Measurements from ENCODE around the gene SPECC1.

DNA sequence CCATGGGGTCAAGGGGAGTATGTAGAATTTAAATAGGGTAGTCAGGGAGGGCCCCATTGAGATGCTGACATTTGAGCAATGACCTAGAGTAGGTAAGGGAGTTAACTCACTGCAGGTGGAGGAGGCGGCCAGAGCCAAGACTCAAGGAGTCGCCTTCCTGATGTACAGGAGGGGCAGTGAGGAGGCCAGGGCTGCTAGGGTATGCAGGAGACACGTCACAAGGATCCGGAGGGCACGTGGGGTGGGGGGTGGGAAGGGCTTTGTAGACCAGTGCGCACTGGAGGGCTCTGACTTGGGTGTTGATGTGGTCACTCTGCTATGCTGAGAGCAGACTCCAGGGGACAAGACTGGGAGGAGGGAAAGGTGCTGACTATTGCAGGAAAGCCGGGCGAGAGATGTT lies 37.5 kb downstream of the SPECC1 start:
- no peak for TF ChIP-seq CREM (IDR thresholded peaks at IDR 0.05; ENCODE audit: low read depth)
- TF ChIP-seq CBX2 (IDR thresholded peaks at IDR 0.05; ENCODE audit: insufficient read depth, low read length, poor library complexity, severe bottlenecking) = no peak
- TF ChIP-seq, protein P1, sequence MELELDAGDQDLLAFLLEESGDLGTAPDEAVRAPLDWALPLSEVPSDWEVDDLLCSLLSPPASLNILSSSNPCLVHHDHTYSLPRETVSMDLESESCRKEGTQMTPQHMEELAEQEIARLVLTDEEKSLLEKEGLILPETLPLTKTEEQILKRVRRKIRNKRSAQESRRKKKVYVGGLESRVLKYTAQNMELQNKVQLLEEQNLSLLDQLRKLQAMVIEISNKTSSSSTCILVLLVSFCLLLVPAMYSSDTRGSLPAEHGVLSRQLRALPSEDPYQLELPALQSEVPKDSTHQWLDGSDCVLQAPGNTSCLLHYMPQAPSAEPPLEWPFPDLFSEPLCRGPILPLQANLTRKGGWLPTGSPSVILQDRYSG (tag; conservative IDR thresholded peaks at IDR 0.05; ENCODE audit: low read depth) = no peak
- TF ChIP-seq ATF7 (IDR thresholded peaks at IDR 0.05) = no peak
- TF ChIP-seq TBL1XR1 (IDR thresholded peaks at IDR 0.05; ENCODE audit: low read length in 2 of 2) = no peak
- TF ChIP-seq, protein P2, sequence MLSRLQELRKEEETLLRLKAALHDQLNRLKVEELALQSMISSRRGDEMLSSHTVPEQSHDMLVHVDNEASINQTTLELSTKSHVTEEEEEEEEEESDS (CRISPR knock-in tag; IDR thresholded peaks at IDR 0.05) = no peak
- TF ChIP-seq, protein P3, sequence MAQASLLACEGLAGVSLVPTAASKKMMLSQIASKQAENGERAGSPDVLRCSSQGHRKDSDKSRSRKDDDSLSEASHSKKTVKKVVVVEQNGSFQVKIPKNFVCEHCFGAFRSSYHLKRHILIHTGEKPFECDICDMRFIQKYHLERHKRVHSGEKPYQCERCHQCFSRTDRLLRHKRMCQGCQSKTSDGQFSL (CRISPR knock-in tag; IDR thresholded peaks at IDR 0.05) = no peak
- TF ChIP-seq, protein P3 (tag; IDR thresholded peaks at IDR 0.05) = no peak
- TF ChIP-seq ZNF146 (CRISPR knock-in tag; IDR thresholded peaks at IDR 0.05; ENCODE audit: unreplicated experiment) = no peak
- no peak for TF ChIP-seq ZNF311 (CRISPR knock-in tag; IDR thresholded peaks at IDR 0.05)
